Endodermal cell (in vitro differentiated cells): ENCODE results near the gene EID3. TPM values are rescaled to one million over a fixed set of nuclear protein-coding genes. Genes with fewer than 3 reads are reported as not detected.

Experiments
- DNase-seq: peaks from one replicate; pipeline ENCODE4 v3.0.0-alpha.2; 2017
- H3K27ac ChIP-seq: 2 replicates; pipeline ENCODE4 v1.5.1; 2013; ENCODE audit warnings: mild to moderate bottlenecking, low read depth, low read length, moderate library complexity
- H3K27me3 ChIP-seq: 2 replicates; pipeline ENCODE4 v1.6.1; 2013; ENCODE audit warnings: mild to moderate bottlenecking, low read length, moderate library complexity; ENCODE audit not compliant: insufficient read depth, control insufficient read depth, poor library complexity, severe bottlenecking
- H3K36me3 ChIP-seq: 2 replicates; pipeline ENCODE4 v1.7.0; 2013; ENCODE audit warnings: mild to moderate bottlenecking, low read length, moderate library complexity; ENCODE audit not compliant: control insufficient read depth, insufficient read depth
- H3K4me1 ChIP-seq: one replicate; pipeline ENCODE4 v1.7.0; 2013; ENCODE audit warnings: low read length; ENCODE audit not compliant: control insufficient read depth, insufficient read depth
- H3K4me3 ChIP-seq: 2 replicates; pipeline ENCODE4 v1.5.1; 2013; ENCODE audit warnings: mild to moderate bottlenecking, low read length, moderate library complexity
- H3K9ac ChIP-seq: 2 replicates; pipeline ENCODE4 v1.6.1; 2013; ENCODE audit warnings: mild to moderate bottlenecking, low read length, moderate library complexity; ENCODE audit not compliant: poor library complexity, severe bottlenecking; ENCODE audit errors: extremely low read depth
- H3K9me3 ChIP-seq: 2 replicates; pipeline ENCODE4 v1.6.1; 2013; ENCODE audit warnings: mild to moderate bottlenecking, low read length, moderate library complexity; ENCODE audit not compliant: control insufficient read depth
- H3K27ac Mint-ChIP-seq: 2 replicates; pipeline ENCODE4 v1.8.0; 2020; ENCODE audit warnings: mixed read lengths
- H3K27me3 Mint-ChIP-seq: 2 replicates; pipeline ENCODE4 v1.8.0; 2021; ENCODE audit warnings: mild to moderate bottlenecking, mixed read lengths; ENCODE audit not compliant: insufficient read depth
- H3K36me3 Mint-ChIP-seq: 2 replicates; pipeline ENCODE4 v1.8.0; 2020; ENCODE audit warnings: low read depth, mixed read lengths
- H3K4me1 Mint-ChIP-seq: 2 replicates; pipeline ENCODE4 v1.8.0; 2020; ENCODE audit warnings: mixed read lengths
- H3K4me3 Mint-ChIP-seq: 2 replicates; pipeline ENCODE4 v1.8.0; 2020; ENCODE audit warnings: mild to moderate bottlenecking, moderate library complexity, mixed read lengths
- H3K9me3 Mint-ChIP-seq: 2 replicates; pipeline ENCODE4 v1.8.0; 2020; ENCODE audit warnings: mild to moderate bottlenecking, mixed read lengths
- CTCF ChIP-seq: fragments of 200-600 bp; sonication (generic); conservative IDR thresholded peaks from 2 replicates; pipeline ENCODE4 v1.5.0; 2021; ENCODE audit warnings: antibody characterized with exemption, mild to moderate bottlenecking
- WGBS, 2 experiments: methylation state at CpG; one replicate each; pipeline versions ENCODE4 v1.1.5 to v1.1.7; 2013; ENCODE audit warnings: missing lambda C conversion rate in 2 of 2, mixed read lengths in 1 of 2; ENCODE audit not compliant: insufficient coverage in 1 of 2, insufficient read length in 1 of 2; 5-methylcytosine and 5-hydroxymethylcytosine counted together
- total RNA-seq, 2 donors: library from RNA; stranded (reverse); fragmentation: NEBNext Ultra II Directional in 1 of 2; extraction: Animal tissue kit (Norgen Biotek cat#: 25700) in 1 of 2; gene quantifications; 2 replicates in 1 of 2; 3 replicates in 1 of 2; pipeline ENCODE4 v1.2.1, GENCODE V29; 2021

The EID3 gene
- total RNA-seq, 2 donors from 2014 or later: 3.7 to 4.6 TPM

- DNase-seq: peak; percentile 45
- 81 to 92% methylated on average over 4 to 6 of the region's 6 CpGs for WGBS, 2 experiments
- no peaks in the 10 kb centered on the region for H3K27me3 Mint-ChIP-seq
- no peak overlapping the region for H3K27ac Mint-ChIP-seq
- H3K27me3 ChIP-seq: no peaks in the 10 kb centered on the region
- no peak for TF ChIP-seq CTCF
- H3K36me3 Mint-ChIP-seq: peaks cover 52% of the 10 kb centered on the region
- no peak overlapping the region for H3K27ac ChIP-seq
- peaks cover 65% of the 10 kb centered on the region for H3K36me3 ChIP-seq
- no peaks in the 10 kb centered on the region for H3K9me3 ChIP-seq
- H3K9ac ChIP-seq: no peak overlapping the region
- no peaks in the 10 kb centered on the region for H3K9me3 Mint-ChIP-seq
- H3K4me1 Mint-ChIP-seq: peaks cover 23% of the 10 kb centered on the region
- no peak overlapping the region for H3K4me3 Mint-ChIP-seq
- peaks cover 3% of the 10 kb centered on the region for H3K4me1 ChIP-seq
- no peak overlapping the region for H3K4me3 ChIP-seq
These were observed 37.5 kb downstream of the EID3 start for GRCh38 chr12:104340925-104341611.

- no peak for DNase-seq
- WGBS, 2 experiments: 95 to 100% methylated on average over 1 to 2 of the region's 2 CpGs
- Histone ChIP-seq H3K4me3 (no peak overlapping the region), H3K4me1 (peaks cover 3% of the 10 kb centered on the region), H3K36me3 (peaks cover 58% of the 10 kb centered on the region), H3K9ac (no peak overlapping the region), H3K27ac (no peak overlapping the region), H3K27me3 (no peaks in the 10 kb centered on the region), H3K9me3 (no peaks in the 10 kb centered on the region)
- Mint-ChIP-seq H3K9me3 (no peaks in the 10 kb centered on the region), H3K27me3 (no peaks in the 10 kb centered on the region), H3K4me1 (peaks cover 23% of the 10 kb centered on the region), H3K27ac (no peak overlapping the region), H3K4me3 (no peak overlapping the region), H3K36me3 (peaks cover 52% of the 10 kb centered on the region)
- TF ChIP-seq CTCF: no peak
These were observed 38.6 kb downstream of the EID3 start for GRCh38 chr12:104342147-104342546.

- Mint-ChIP-seq H3K4me3 (no peak overlapping the region), H3K27me3 (no peaks in the 10 kb centered on the region), H3K9me3 (no peaks in the 10 kb centered on the region), H3K27ac (no peak overlapping the region), H3K36me3 (peaks cover 55% of the 10 kb centered on the region), H3K4me1 (peaks cover 23% of the 10 kb centered on the region)
- H3K27me3 ChIP-seq: no peaks in the 10 kb centered on the region
- H3K36me3 ChIP-seq: peaks cover 61% of the 10 kb centered on the region
- 94% methylated on average over 12 of the region's 12 CpGs for WGBS, 2 experiments
- no peak overlapping the region for H3K4me3 ChIP-seq
- no peak overlapping the region for H3K9ac ChIP-seq
- peaks cover 3% of the 10 kb centered on the region for H3K4me1 ChIP-seq
- peak; percentile 49 for DNase-seq
- no peaks in the 10 kb centered on the region for H3K9me3 ChIP-seq
- no peak for TF ChIP-seq CTCF
- H3K27ac ChIP-seq: no peak overlapping the region
These were observed 39.2 kb downstream of the EID3 start for GRCh38 chr12:104342635-104343249.
